ENCODE measurements around the gene MRTFA.
"Not testable (repeated sequence)": the region's sequence is repeated elsewhere in the genome, so short reads cannot be mapped to it uniquely, and the experiment has no call there.

MRTFA gene

DNA sequence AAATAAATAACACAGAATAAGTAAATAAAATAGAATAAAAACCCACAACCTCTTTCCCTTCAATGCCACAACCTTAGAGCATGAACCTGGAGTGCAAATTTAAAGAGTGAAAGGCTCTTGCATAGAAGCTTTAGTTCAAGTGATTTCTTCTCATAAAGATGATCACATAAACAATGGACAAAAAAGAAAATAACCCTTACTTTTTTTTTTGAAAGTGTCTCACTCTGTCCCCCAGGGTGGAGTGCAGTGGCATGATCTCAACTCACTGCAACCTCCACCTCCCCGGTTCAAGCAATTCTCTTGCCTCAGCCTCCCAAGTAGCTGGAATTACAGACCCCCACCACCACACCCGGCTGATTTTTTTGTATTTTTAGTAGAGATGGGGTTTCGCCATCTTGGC, 10.7 kb downstream of the MRTFA start:
- DNase-seq: not testable (repeated sequence)

DNA sequence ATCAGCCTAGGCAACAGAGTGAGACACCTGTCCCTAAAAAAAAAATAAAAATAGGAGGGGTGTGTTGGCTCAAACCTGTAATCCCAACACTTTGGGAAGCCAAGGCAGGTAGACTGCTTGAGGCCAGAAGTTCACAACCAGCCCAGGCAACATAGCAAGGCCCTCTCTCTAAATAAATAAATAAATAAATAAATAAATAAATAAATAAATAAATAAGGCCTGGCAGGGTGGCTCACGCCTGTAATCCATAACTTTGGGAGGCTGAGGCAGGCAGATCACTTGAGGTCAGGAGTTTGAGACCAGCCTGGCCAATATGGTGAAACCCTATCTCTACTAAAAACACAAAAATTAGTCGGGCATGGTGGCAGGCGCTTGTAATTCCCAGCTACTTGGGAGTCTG, 11.2 kb downstream of the MRTFA start:
- DNase-seq: not testable (repeated sequence)

DNA sequence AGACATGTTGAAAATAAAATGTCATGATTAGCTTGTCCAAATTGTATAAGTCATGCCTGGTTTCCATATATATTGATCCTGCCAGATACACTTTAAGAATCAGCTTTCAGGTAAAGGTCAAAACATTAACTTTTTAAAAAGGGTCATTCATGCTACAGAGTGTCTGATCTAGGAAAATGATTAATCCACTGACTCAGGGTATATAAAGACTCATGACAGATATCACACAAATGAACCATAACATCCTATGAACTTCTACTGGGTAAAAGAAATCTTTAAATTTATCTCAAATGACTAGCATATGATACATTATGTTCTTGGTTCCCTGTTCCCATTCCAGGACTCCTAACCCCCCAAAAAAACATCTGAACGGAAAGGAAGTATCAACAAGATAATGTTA, 11.7 kb downstream of the MRTFA start:
- no peak for DNase-seq

DNA sequence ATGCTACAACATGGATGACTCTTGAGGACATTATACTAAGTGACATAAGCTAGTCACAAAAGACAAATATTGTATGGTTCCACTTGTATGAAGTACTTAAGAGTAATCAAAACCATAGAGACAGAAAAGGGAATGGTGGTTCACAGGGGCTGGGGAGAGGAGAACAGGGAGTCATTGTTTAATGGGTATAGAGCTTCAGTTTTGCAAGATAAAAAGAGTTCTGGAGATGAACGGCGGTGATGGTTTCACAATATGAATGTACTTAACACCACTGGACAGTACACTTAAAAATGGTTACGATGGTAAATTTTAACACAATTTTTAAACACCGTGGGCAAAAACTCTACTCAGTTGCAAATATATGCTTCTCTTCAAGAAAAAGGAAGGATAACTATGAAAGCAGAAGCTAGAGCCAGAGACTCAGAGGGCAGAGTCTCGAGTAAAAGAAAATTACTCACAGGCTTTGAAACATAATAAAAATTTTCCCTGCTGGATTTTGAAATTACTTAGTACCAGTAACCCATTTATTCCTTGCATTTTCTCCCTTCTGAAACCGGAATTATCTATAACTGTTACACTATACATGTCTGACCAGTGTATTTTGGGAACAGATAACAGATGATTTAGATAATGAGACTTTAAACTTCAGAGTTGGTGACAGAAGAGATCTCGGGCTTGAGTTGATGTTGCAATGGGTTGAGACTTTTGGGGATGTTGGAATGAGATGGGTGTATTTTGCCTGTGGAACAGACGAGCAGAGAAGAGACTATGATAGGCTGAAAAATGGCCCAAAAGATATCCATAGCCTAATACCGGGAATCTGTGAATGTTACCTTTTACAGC, 15.0 kb downstream of the MRTFA start:
- DNase-seq: no peak

DNA sequence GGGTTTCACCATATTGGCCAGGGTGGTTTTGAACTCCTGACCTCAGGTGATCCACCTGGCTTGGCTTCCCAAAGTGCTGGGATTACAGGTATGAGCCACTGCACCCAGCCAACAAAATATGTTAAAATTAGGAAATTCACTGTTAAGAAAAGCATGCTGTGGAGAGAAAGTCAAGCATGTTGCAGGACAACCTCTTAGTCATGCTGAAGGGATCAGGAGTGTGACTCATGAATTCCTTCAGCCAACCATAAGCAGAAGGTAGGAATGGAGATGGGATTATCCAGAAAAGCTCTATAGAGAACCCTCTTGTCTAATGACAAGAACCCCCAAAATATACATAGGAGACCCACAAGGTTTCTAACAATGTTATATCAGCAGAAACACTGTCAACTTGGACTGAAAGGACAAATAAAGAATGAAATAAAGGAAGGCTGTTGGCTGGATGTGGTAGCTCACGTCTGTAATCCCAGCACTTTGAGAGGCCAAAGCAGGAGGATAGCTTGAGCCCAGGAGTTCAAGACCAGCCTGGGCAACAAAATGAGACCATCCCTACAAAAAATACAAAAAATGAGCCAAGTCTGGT, 16.0 kb downstream of the MRTFA start:
- DNase-seq: no peak

DNA sequence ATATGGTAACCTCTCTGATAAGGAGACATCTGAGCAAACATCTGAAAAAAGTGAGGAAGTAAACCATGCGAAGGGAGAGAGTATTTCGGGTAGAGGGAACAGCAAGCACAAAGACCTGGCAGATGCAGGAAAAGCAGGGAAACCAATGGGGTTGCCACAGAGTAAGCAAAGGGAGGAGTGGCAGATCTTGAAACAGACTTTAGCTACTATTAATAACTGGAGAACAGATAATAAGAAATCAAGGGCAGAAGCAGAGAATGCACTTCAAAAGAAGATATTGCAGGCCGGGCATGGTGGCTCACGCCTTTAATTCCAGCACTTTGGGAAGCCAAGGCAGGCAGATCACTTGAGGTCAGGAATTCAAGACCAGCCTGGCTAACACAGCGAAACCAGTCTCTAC, 18.1 kb downstream of the MRTFA start:
- DNase-seq: no peak

DNA sequence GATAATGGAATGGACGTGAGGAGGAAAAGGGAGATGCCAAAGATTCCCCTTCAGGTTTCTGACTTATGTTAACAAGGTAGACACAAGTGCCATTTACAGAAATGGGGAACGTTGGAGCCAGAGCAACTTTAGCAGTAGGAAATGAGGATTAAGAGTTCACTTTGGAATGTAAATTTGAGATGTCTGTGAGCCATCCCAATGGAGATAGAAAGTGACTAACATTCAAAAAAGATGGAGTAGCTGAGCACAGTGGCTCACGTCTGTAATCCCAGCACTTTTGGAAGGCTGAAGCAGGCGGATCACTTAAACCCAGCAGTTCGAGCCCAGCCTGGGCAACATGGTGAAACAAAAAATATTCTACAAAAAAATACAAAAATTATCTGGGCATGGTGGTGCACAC, 19.9 kb downstream of the MRTFA start:
- DNase-seq: no peak

DNA sequence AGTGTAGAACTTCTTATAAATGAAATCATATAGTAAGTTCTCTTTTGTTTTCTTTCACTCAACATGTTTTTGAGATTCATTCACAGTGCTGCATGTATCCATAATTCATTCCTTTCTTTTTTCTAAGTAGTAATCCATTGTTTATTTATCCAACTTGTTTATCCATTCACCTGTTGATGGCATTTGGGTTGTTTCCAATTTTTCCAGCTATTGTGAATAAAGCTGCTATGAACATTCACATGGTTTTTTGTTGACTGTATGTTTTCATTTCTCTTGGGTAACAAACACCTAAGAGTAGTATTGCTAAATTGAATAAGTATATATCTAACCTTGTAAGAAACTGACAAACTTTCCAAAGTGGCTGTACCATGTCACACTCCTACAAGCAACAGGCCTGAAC, 23.5 kb downstream of the MRTFA start:
- DNase-seq: no peak

DNA sequence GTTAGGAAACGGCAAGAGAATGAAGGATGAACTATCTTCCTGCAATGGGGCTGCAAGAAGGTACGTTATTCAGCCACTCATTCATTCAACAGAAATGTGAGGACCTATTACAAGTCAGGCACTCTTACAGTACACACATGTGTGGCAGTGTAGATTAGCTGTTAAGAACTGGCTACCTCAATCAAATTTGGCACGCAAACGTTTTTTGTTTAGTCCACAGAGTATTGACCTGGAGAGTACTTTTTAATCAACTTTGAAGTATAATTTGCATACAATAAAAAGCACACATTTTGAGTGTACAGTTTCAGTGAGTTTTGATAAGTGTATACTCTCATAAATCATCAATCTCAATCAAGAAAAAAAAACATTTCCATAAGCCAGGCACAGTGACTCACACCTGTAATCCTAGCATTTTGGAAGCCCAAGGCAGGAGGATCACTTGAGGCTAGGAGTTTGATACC, 24.2 kb downstream of the MRTFA start:
- DNase-seq: no peak

DNA sequence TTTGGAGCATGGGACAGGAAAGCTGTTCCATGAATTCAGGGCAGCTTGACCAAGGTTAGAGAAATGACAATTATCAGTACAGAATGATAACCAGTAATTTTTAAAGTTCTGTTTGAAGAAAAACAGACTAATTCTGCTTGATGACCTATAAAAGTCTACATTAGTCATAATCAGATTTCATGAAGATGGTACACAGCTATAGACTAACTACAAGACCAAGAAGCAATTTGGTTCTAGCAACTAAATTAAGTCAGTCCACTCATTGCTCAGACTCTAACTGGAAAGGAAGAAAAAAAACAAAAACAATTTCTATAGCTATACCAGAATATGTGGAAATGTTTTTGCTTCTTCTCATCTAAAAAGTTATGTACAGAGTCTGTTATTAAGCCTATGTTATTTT, 24.9 kb downstream of the MRTFA start:
- no peak for DNase-seq

DNA sequence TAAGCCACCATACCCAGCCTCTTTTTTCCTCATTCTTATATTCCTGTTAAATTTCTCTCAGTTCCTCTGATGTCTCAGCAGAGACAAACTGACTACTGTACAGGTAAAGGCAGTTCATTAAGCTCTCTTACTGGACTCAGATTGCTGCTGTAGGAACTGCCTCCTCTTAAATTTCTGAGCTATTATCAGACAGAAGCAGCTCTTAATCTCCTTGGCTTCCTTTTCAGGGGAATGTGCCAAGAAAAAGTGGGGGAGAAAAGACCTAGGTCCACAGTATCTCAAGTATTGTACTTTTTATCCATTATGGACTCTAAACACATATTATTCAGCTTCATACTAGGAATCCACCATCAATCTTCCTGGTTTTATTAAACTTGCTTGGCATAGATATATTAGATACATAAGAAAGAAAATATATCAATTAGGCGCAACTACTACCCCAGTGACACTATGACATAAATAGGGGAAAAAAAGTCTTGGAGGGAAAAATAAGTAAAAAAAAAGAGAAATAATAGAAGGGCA, 26.1 kb downstream of the MRTFA start:
- DNase-seq: no peak

DNA sequence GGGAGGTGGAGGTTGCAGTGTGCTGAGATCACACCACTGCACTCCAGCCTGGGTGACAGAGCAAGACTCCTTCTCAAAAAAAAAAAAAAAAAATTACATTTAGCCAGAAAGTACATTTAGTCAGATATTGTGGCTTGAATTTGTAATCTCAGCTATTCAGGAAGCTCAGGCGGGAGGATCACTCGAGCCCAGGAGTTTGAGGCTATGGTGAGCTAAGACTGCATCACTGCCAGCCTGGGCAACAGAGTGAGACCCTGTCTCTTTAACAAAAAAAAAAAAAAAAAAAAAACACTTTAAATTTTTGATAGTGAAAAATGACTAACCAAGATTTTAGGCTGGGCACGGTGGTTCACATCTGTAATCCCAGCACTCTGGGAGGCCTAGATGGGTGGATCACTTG, 27.3 kb downstream of the MRTFA start:
- no peak for DNase-seq

DNA sequence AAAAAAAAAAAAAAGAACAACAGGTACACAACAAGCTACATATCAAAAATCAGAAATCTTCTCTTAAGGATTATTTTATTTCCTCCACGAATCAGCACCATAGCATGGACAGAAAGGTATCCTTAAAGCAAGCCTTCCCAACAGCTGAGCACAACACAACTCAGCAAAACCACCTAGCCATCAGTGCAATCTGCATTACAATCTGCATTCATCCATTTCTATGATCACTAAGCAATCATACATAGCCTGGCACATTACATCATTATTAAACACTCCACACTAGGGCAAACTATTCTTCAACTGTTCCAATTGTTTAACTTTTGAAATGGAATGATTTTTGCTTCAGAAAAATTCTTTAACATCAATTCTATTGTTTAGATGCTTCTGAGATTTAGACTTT, 29.0 kb downstream of the MRTFA start:
- DNase-seq: no peak

DNA sequence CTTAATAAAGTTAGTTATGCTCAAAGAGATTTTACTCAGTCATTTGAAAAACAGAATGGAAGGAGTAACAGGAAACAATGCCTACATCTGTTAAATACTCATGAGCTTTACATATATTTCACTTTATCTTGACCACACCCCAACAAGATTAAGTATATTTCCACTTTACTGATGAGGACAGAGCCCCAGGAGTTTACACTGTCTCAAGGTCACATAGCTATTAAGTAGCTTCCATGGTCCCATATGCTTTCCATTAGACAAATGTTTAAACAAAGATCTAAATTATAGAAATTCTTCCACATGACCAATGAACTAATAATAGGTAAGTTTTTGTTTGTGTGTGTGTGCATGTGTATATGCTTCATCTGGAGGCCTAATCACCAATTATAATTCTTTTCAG, 30.2 kb downstream of the MRTFA start:
- no peak for DNase-seq

DNA sequence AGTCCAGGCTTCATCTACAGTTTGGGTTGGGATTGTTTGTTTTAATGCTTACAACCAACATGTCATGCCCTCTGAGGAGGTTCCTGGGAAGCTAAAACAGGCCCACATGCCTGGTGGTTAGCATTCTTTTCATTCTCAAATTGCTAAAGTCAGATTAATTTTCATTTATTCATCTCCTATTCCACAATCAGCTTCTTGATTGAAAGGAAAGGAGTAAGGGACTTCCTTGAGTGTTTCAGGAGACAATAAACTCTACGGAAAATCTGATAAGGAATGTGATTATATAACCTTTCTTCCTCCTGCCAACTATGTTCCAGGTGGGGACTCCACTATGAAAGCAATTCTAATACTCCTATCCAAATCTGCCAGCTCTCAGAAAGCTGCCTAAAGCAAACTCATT, 30.8 kb downstream of the MRTFA start:
- DNase-seq: no peak

DNA sequence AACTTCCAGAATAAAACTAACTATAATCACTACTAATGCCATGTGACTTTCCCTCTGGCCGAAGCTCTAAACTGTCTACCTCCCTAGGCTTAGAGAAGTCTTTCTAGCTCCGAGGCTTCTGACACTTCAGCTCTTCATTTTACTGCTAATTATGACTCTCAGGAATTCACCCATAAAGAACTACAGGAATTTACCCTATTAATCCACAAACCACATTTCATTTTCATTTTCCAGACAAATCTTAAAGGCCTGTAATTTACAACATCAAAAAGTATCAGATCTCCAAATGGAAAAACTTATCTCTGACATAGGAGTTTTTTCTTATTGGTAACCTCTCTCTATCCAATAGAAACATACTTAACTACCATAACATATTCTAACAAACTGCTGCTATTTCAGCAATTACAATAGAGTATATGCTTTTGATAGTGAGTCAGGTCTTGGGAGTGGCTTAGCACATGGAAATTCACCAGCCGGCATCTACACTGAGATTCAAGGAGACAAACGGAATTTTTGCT, 33.4 kb downstream of the MRTFA start:
- no peak for DNase-seq

DNA sequence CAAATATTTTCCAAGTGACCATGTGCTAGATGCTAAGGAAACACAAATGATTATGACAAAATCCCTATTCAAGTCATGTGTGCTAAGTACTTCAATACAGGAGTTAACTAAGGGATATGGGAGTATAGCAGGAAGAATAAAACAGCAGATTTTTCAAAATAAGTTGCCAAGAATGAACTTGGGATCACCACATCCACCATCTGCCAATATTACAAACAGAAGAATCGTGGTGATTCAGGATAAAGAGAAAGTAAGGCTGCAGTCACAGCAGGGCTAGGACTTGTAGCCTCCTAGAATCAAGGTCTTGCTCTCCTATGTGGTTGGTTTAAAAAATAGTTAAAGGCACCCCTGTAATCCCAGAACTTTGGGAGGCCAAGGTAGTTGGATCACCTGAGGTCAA, 34.3 kb downstream of the MRTFA start:
- DNase-seq: no peak

DNA sequence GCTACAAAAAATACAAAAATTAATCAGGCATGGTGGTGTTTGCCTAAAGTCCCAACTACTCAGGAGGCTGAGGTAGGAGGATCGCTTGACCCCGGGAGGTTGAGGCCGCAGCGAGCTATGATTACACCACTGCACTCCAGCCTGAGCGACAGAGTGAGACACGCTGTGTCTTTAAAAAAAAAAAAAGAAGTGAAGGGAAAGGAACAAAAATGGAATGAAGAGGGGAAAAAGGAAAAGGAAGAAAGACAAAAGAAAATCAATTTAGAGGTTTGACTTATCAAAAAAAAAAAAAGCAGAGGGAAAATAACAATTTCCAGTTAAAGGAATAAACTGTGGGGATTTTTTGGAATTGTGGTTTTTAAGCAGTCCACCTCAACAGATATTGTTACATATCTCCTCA, 36.8 kb downstream of the MRTFA start:
- no peak for DNase-seq

DNA sequence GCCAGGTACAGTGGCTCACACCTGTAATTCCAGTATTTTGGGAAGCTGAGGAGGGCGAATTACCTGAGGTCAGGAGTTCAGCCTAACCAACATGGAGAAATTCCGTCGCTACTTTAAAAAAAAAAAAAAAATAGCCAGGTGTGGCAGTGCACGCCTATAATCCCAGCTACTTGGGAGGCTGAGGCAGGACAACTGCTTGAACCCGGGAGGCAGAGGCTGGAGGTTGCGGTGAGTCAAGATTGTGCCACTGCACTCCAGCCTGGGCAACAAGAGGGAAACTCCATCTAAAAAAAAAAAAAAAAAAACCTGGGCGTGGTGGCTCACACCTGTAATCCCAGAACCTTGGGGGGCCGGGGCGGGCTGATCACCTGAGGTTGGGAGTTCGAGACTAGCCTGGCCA, 37.8 kb downstream of the MRTFA start:
- not testable (repeated sequence) for DNase-seq

DNA sequence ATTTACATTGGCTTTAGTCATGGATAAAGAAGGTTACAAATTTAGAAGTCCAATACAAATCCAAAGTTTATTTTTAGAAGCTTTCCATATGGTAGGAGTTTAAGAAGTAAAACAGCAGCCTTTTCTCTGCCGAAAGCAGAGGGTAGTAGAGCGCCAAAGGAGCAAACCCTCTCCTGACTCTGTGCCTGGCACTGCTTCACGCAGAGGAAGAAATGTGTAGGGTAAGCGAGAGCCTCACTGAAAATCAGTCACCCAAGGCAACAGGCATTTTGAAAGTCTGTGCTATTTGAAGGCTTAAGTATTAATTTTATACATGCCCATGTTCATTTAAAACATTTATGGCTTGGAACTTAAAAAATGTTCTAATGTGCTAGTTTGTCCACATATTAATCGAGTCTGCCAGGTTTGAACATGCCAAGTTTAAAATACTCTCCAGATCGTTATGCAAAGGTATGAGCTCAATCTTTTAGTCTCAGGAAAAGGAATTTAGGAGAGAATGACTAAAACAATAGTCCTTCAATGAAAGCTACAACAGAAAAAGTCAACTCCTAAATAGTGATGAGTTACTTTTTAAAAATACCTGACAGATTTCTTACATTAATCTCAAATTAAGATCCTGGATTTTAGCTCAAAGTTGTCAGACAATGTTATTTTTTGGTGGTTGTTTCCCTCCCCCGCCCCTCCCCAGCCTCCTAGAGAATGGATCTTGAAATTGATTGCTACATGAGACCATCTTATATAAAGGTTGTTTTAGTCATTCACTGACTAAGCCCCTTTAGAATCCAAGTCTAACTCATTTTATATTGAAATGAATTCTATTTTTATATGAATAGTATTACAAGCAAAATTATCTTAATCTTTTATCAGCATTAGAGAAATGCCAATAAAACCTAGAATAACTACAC, 38.7 kb downstream of the MRTFA start:
- no peak for DNase-seq

DNA sequence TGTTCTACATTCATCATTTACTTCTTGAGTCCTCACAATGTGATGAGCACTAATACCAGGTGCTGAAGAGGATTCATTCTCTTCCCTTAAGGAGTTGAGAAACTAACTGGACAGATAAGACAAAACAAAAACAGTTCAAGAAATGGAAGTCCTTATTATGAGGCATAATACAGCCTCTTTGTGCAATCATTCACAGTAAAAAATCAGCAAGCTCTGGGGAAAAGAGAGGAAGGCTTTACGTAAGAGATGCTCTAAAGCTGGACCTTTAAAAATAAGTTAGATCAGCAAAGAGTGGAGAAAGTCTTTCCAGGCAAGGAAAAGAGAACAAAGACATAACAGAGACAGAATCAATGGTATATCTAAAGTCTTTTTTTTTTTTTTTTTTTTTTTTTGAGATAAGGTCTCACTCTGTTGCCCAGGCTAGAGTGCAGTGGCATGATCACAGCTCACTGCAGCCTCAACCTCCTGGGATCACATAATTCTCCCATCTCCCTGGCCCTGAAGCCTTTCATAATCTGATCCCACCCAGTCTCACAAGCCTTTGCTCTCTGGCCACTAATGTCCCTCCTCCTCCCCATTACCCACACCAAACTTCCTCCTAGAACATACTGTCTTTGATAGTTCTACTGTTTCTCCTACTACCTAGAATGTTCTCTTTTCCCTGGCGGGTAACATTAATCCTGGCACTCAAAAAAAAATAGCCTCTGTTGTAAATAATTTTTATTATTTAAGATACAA, 40.9 kb downstream of the MRTFA start:
- no peak for DNase-seq

DNA sequence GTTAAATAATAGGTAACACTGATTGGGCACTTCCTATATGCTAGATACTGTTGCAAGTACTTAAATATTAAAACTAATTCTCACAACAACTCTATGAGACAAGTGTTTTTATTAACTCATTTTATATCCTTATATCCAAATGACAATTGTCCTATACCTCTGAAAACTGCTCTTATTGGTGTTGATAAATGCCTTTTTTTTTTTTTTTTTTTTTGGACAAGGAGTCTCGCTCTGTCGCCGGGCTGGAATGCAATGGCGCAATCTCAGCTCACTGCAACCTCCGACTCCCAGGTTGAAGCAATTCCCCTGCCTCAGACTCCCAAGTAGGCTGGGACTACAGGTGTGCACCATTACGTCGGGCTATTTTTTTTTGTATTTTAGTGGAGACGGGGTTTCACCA, 41.6 kb downstream of the MRTFA start:
- DNase-seq: no peak

DNA sequence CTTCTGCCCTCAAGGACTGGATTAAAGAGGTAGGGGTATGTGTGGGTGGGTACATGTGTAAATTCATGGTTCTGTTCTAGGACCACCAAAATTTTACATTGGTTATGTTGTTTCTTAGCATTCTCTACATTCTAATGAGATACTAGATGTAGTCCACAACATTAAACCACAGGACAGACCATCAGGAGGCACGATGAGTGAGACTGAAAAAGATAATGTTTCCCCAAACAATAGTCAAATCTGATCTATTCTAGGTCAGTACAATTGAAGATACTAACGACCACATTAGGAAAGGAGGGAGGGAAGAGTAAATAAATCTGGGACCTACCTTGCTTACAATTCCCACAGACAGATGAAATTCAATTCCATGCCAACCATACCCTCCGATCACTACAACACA, 42.2 kb downstream of the MRTFA start:
- no peak for DNase-seq
